GM19372 (cell line): ENCODE measurements around the gene FAM222A.
"Not testable (repeated sequence)": the region's sequence is repeated elsewhere in the genome, so short reads cannot be mapped to it uniquely, and the experiment has no call there.

ENCODE experiments used
- ATAC-seq: cut with Tn5 transposase; IDR thresholded peaks from one replicate; pipeline ENCODE4 v1.9.1; 2021; ENCODE audit warnings: mild to moderate bottlenecking, low read depth, moderate library complexity; ENCODE audit not compliant: unreplicated experiment

The FAM222A gene

DNA sequence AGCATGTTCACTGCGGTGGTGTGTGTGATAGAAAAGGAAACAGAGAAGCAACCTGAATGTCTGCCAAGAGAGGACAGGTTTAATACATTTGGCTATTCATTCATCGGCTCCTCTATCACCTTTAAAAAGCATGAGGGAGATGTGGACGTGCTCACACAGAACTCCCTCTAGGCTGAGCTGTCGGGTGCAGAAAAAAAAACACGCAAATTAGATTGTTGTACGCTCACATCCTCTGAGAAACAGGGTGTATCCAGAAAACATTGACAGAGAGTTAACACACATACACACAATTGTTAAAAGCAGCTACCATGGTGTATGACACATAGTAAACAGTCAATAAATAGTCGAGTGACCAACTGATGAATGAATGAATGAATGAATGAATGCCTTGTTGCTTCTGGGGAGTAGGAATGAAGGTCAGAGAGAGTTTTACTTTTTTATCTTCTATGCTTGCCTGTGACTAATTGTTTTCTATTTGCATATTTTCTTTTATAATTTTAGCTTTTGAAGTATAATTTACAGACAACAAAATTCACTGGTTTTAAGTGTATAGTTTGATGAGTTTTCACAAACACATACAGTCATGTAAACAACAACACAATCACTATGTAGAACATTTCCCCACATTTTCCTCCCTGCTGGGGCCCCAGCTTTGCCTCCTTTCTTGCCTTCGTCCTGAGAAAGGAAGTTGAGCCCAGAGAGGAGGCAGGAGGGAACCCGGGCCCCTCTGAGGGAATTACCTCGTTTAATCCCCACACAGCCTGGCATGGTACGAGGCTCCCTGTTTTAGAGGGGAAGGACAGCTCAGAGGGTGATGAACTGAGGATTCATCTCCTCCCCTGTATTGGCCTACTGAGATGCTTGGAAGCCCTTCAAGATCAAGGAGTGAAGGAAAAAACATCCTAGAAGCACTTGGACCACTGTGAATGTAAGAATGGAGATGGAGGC, 19.7 kb upstream of the FAM222A start:
- no peak for ATAC-seq

DNA sequence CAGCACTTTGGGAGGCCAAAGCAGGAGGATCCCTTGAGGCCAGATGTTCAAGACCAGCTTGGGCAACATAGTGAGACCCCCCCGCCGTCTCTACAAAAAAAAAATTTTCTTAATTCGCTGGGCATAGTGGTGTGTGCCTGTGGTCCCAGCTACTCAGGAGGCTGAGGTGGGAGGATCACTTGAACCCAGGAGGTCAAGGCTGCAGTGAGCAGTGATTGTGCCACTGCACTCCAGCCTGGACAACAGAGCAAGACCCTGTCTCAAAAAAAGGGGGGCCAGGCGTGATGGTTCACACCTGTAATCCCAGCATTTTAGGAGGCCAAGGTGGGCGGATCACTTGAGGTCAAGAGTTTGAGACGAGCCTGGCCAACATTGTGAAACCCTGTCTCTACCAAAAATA, 19.0 kb upstream of the FAM222A start:
- ATAC-seq: not testable (repeated sequence)

DNA sequence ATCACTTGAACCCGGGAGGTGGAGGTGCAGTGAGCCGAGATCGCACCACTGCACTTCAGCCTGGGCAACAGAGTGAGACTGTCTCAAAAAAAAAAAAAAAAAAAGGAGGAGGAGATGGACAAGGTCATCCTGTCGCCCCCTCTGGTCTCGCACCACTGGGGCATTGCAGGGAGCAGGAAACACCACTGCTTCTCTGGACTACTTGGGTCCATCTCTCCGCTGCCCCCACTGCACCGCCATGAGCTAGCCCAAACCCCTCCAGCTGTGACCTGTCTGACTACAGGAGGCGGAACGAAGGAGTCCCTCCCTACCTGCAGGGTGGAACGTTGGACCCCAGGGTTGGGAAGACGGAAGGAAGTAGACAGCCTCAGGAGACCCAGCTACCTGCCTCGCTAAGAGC, 18.2 kb upstream of the FAM222A start:
- no peak for ATAC-seq

DNA sequence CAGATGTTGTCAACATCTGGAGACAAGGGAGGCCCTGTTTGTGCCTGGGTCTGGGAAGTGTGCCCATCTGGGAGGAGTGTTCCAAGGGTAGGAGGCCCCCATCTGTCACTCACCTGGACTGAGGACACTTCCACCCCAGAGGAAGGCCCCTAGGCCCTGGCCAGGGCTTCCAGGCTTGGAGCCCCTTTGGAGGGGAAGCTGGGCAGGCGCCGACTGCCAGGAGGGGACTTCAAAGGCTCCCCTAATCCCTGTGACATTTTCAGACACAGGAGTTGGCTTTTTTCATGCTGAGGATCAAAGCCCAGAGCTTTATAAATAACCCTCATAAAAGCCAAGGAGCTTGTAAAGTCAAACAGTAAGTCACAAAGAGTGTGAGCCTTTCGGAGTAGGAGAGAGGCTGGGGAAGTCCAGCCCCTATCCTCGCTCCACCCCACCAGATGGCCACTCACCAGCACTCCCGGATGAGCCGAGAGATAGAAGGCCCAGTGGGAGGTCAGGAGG, 17.6 kb upstream of the FAM222A start:
- ATAC-seq: no peak

DNA sequence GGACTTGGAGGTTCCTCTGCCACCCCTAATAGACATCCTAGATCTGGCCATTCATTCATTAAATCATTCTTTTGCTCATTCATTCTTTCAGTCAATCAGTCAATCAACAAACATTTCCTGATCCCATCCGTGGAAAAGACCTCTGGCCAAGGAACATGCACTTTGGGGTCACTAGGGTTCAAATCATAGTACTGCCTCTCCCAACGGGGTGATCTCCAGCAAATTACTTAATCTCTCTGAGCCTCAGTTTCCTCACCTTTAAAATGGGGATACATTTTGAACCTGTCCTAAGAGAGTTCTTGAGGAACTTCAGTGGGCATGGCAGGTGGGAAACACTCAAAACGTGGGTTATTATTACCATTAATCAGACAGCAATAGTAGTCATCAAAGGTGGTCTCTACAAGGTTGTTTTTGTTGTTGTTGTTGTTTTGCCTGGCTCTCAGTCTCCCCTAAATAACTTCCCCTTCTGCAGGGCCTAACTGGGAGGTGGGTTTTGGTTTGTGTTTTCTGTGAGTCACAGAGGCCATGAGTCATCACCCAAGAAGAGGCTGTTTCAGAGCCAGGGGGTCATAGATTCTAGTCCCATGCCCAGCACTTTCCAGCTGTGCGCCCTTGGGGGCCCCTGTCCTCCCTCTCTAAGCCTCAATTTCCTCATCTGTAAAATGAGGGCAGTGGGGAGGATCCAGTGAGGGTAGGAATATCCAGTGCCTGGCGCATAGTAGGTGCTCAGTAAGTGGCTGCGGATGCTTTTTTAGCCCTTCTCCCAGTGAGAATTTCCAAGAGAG, 16.9 kb upstream of the FAM222A start:
- ATAC-seq: no peak

DNA sequence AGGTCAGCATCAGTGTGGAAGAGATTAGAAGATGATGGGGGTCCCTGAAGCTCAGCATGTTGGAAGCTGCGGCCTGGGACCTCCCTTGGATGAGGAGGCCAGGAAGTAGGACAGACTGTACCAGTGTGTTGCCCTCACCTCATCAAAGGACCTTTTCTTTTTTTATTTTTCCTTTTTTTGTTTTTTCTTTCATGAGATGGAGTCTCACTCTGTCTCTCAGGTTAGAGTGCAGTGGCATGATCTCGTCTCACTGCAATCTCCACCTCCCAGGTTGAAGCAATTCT, 16.4 kb upstream of the FAM222A start:
- no peak for ATAC-seq

DNA sequence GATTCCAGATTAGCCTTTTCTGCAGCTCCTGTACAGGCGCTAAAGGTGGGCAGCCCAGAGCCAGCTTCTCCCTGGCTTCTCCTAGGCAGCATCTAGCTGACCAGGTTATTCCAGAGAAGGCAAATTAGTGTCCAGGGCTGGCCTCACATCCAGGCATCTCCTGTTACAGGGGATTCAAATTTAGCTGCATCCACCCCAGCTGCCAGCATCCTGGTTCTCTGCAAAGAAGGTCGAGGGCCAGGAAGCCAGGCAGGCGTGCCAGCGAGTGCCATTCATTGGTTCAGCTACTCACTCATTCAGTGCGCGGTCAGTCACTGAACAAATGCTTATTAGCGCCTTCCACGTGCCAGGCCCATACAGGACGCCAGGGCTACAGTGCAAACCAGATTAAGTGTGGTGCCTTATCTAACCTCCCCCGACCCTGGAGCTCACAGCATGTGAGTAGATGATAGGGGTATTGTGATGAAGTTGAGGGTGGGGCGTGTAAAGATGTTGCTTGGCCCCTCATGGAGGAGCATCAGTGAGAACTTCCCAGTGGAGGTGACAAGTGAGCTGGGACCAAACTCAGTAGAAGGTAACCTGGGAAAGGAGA, 15.7 kb upstream of the FAM222A start:
- ATAC-seq: no peak

DNA sequence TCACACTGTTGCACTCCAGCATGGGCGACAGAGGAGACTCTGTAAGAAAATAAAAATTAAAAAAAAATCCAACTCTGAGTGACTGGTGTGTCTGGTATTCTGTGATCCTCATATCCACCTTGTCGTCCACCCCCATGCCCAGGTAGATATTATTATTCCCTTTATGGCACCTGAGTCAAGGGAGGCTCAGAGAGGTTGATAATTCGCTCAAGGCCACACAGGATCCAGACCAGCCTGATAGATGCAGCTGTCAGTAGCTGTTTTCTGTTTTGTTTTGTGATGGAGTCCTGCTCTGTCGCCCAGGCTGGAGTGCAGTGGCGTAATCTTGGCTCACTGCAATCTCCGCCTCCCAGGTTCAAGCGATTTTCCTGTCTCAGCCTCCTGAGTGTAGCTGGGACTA, 14.8 kb upstream of the FAM222A start:
- ATAC-seq: no peak

DNA sequence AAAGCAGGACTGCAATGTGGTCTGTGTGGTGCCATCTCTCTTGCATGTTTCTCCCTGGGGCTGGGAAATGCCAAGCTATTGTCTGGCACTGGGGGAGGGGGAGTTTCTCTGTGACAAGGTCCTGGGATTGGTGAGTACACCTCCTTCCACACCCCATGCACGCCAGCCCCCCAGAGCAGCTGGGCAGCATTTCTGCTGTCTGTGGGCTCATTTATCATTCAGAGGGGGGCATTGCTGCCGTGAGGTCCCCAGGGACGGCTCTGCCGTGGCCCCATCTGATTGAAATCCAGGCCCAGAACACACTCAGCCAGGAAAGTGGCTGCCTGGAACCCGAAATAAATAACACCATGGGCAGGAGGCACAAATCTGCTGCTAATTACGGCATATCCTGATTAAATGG, 12.6 kb upstream of the FAM222A start:
- no peak for ATAC-seq

DNA sequence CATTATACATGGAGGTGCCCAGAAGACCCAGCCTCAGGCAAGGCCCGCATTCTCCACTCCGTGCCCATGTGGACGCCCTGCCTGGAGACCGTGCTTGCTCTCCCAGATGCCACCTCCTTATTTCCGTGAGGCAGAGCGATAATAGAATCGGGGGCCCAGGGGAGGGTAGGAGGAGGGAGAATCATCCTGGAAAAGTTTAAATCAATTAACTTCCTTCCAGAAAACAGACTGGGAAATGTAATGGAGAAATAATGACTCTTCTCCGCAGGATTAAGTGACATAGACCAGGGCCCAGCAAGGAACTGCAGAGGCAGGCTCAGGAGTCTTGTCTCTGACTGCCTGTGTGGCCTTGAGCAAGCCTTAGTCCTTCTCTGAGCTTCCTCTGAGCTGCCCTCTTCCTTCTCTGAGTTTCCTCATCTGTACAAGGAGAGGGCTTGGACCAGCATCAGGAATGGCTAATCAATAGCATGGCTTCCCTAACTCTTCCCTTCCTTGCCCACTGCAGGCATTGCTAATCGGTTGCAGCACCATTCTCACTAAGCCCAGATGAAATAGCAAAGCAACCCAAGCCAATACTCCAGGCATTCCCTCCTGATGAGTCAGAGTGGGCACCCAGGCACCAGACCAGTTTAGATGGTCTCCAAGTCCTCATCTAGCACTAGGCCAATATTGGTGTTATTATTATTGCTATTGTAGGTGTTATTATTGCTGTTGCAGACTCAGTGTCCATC, 11.3 kb upstream of the FAM222A start:
- no peak for ATAC-seq

DNA sequence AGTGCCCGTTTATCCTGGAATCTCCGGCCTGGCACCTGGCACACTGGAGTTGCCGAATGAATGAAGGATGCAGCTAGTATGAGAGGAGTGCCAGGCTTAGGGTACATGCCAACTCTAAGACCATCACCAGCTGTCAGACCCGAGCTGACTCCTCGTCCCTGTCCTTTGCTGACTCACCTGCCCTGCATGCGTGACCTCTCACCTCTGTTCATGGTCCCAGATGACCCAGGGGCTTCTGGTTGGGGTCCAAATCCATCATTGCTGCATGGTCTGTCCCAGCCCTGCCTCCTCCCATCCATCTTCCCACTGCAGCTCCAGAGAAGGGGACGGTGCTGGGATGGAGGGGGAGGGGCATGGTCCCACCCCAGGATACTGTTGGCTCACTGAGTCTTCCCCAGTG, 9.9 kb upstream of the FAM222A start:
- ATAC-seq: no peak

DNA sequence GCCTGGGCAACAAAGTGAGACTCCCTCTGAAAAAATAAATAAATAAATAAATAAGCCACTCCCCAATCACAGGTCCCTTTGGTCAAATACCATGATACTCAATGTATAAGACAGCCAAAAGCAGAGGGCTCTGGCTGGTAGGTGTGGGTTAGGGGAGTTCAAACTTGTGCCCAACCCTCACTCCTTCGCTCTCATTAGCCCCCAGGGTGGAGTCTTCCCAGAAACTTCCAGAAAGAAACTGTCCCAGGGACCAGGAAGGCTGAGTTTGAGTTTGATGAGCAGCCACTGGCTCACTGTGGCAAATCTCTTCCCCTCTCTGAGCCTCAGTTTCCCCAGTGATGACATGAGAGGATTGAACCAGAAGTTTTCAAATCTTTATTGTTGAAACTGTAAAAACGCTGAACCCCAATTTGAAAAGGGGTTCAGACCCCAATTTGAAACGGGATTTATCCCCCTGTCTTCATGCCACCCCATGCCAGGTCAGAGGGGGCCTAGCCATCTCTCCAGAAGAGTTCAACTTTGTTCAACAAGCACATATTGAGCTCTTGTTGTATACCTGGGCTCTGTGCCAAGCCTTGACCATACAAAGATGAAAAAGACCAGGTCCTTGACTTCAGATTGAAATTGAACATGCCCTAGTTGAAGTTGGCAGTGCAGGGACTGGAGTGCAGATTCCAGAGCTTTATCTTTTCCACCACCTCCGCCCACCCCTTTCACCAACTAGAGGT, 9.1 kb upstream of the FAM222A start:
- ATAC-seq: no peak

DNA sequence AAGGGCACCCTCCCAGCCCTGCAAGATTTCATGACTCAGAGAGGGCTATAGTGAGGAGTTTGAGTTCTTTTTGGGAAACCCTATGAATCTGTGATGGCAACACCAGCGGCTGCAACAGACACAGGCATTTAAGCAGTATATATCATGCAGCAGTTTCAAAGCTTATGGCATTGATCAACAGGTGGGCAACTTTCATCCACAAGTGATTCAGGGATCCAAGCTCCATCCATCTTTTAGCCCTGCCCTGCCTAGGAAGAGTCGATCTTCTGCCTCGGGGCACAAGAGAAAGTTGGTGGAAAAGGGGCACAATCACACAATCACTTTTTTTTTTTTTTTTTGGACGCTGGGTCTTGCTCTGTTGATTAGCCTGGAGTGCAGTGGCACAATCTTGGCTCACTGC, 8.3 kb upstream of the FAM222A start:
- no peak for ATAC-seq

DNA sequence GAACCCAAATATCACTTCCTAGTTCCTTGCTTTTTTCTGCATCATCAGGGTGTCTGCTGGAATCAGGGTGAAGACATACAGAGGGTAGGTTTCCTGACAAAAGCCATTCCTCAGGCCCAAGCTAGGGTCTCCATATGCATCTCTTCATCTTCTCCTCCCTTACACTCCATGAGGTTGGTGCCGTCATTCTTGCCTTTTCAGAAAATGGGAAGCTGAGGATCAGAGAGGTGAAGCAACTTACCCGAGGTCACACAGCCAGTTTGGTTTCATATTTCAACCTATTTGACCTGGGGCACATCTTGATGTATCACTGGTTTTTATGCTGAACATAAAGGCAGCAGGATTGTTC, 7.3 kb upstream of the FAM222A start:
- no peak for ATAC-seq

DNA sequence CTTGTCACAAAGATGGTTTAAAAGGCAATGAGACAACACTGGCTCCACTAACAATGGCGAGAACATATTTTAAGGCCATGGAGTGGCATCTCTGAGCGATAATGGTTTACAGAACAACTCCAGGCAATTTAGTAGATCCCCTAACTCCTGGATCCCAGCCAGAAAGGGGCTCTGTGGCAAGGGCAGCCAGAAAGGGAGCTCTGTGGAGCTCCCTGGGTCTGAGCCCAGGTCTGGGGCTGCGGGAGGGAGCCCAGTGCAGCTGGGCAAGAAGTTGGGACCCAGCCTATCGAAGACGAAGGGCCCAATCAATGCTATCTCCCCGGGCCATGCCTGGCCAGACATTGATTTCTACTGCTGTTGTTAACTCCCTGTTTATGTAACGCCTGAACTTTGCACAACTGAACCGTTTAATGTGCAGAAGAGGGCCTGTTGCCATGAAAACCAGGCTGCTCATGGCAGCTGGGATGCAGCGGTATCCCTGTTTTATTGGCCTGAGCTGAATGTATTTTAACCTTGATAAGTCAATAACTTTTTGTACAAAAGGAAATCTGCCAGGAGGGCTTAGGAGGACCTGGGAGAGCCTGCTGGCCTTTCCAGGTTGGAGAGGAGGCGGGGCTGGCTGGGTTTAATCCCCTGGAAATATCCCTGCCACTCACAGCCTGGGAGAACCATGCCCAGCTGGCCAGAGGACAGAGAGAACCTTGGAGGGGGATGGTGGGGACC, 6.7 kb upstream of the FAM222A start:
- ATAC-seq: no peak

DNA sequence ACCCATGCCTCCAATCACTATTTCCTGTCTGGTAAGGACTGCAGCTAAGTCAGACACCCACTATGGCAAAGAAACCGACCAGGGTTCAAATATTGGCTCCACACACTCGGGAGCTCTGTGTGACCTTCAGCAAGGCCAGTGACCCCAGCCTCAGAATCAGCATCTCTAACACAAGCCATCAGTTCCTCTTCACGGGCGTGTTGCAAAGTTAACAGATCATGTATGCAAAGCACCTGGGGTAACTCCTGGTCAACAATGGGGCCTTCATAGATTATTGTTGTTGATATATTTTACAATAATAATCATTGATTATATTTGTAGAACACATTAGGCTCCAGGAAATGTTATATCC, 6.2 kb upstream of the FAM222A start:
- no peak for ATAC-seq

DNA sequence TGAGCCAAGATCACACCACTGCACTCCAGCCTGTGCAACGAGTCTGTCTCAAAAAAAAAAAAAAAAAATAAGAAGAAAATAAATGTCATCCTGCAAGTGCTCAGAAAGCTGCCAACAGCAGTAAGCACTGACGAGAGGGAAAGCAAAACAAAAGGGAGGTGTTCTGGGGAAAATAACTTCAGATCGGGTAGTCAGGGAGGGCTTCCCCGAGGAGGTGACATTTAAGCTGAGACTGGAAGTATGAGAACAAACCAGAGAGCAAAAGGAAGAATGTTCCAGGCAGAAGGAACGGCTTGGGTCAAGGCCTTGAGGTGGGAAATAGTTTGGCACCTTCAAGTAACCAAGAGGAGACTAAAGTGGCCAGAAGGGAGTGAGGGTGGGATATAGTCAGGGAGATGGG, 4.7 kb upstream of the FAM222A start:
- ATAC-seq: no peak

DNA sequence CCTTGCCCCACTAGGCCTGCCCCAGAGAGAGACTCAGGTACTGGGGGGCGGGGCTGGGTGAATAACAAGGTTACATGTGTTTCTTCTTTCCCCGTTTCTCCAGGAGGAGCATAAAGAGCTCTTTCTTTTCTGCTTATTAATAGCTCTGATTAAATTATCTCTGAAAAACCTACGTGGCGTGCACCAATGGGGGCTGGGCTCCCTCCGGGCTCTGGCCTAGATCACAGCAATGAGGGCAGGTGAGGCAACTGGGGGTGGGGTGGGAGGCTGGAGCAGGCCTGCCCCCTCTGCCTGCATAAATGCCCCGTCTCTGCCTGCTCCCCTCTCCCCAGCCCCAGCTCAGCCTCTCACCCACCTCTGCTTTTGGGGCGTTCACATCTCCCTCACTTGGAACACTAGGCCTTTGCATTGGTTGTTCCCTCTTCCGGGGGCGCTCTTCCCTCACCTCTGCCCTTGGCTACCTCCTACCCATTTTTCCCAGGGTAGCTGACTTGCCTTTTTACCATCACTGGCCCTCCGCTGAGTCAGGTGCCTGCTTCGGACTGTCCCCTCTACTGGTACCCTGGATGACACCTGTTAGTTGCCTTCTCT, 4.1 kb upstream of the FAM222A start:
- ATAC-seq: no peak

DNA sequence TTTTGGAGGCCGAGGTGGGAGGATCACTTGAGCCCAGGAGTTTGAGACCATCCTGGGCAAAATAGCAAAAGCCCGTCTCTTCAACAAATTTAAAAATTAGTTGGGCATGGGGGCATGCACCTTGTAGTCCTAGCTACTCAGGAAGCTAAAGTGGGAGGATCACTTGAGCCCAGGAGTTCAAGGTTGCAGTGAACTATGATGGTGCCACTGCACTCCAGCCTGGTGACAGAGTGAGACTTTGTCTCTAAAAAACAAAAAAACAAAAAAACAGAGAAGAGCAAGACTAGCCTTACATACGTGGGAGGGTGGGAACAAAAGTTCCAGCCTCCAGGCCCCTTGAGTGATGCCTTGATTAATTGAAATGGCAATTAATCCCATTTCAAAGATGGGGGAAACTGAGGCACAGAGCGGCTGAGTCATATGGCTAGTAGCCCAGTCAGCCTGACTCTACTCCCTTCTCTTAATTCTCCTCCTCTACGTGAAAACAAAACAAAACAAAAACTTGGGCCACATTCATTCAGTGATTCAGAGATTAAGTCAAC, 3.3 kb upstream of the FAM222A start:
- ATAC-seq: no peak
